Naive thymus-derived CD8-positive, alpha-beta T cell (primary cell): ENCODE measurements around the gene TMEM53. TPM values are rescaled to one million over a fixed set of nuclear protein-coding genes. Genes with fewer than 3 reads are reported as not detected.

ENCODE experiments used
- ATAC-seq, 2 donors: fragments of 150-1000 bp; cut with Tn5 transposase in 1 of 2; sonication (Bioruptor Pico), chemical (Tn5 transposase) in 1 of 2; 1 replicate in 1 of 2; 2 replicates in 1 of 2; pipeline ENCODE4 v1.10.0; 2021; ENCODE audit warnings: mild to moderate bottlenecking in 2 of 2, moderate library complexity in 2 of 2
- POLR2A ChIA-PET: fragments of 350-600 bp; sonication (Branson Sonifier 250); formaldehyde crosslinking; loops from one replicate; lab custom pipeline; 2021; ENCODE audit warnings: antibody characterized with exemption; lab: Charles Lee
- DNase-seq, 10 donors: peaks; one replicate each; pipeline versions ENCODE4 v3.0.0 to v3.0.0-alpha.2; 2020 to 2022
- H3K27ac Mint-ChIP-seq, 10 donors: one replicate each; pipeline ENCODE4 v1.8.0; 2020 to 2022; ENCODE audit warnings: mild to moderate bottlenecking in 10 of 10, mixed read lengths in 10 of 10, moderate library complexity in 4 of 10, inconsistent platforms in 1 of 10
- H3K27me3 Mint-ChIP-seq, 5 donors: one replicate each; pipeline ENCODE4 v1.8.0; 2021 to 2022; ENCODE audit warnings: mixed read lengths in 5 of 5
- H3K36me3 Mint-ChIP-seq, 3 donors: one replicate each; pipeline ENCODE4 v1.8.0; 2020 to 2022; ENCODE audit warnings: mixed read lengths in 3 of 3, mild to moderate bottlenecking in 2 of 3, inconsistent platforms in 1 of 3
- H3K4me1 Mint-ChIP-seq, 4 donors: one replicate each; pipeline ENCODE4 v1.8.0; 2021 to 2022; ENCODE audit warnings: mixed read lengths in 4 of 4
- H3K4me3 Mint-ChIP-seq, 10 donors: one replicate each; pipeline ENCODE4 v1.8.0; 2020 to 2022; ENCODE audit warnings: mild to moderate bottlenecking in 10 of 10, mixed read lengths in 10 of 10, moderate library complexity in 6 of 10, inconsistent platforms in 1 of 10
- H3K9me3 Mint-ChIP-seq, 9 donors: one replicate each; pipeline ENCODE4 v1.8.0; 2020 to 2022; ENCODE audit warnings: mixed read lengths in 9 of 9, mild to moderate bottlenecking in 3 of 9, inconsistent platforms in 1 of 9, moderate library complexity in 1 of 9
- polyA plus RNA-seq, 3 donors: library from polyadenylated mRNA; unstranded; fragments of 300-500 nt; fragmentation: Illumina TruSeq; gene quantifications; one replicate each; pipeline ENCODE4 v1.2.3, GENCODE V29; 2021
- total RNA-seq, 8 experiments: library from RNA in 2 of 8; stranded (reverse) in 2 of 8; gene quantifications; one replicate each; pipeline ENCODE4 v1.2.3 and lab custom pipeline; 2021 to 2026

Gene TMEM53
- total RNA-seq (1 to 10 TPM; 1.0 to 2.1 TPM), polyA plus RNA-seq (1 to 10 TPM; 4.6 to 5.9 (median 5.5) TPM), total RNA-seq (lab: John Stamatoyannopoulos, UW) (0.49 to 2.4 (median 1.5) reads per million in 6 experiments)

GRCh38 chr1:44674113-44675000 is at the start of gene TMEM53, which contains the start of gene ARMH1:
TMEM53 (minus strand) TSS chr1:44674481; CDS start chr1:44674391, 90 bp downstream.
ARMH1 (plus strand) TSS chr1:44674714; CDS start chr1:44689698, 14,984 bp downstream.
- DNase-seq (peak; percentile 91 to 98 (median 94)), ATAC-seq (peak; percentile 94)
- Mint-ChIP-seq H3K4me1 (peaks cover 4 to 33% (median 17%) of the 10 kb centered on the region in 4 donors), H3K27me3 (no peaks in the 10 kb centered on the region), H3K36me3 (peaks cover 0 to 2% (median 0%) of the 10 kb centered on the region in 3 donors), H3K27ac (peak within 1 kb of the TSS; percentile 69 to 96 (median 92)), H3K9me3 (no peaks in the 10 kb centered on the region), H3K4me3 (peak within 1 kb of the TSS; percentile 87 to 95 (median 91))
- POLR2A ChIA-PET, result interaction anchor here (0.5 to 3.5 kb wide), 12 partner anchors 10 to 1221 kb away, joined by 3 to 32 read pairs (median 4); partner anchors contain the start of genes RPS8 and TESK2

- peak overlapping the region; percentile 87 to 98 (median 93) for H3K27ac Mint-ChIP-seq
- no peaks in the 10 kb centered on the region for H3K9me3 Mint-ChIP-seq
- peak overlapping the region; percentile 76 to 93 (median 82) for H3K4me3 Mint-ChIP-seq
- H3K27me3 Mint-ChIP-seq, result no peaks in the 10 kb centered on the region
- peak; percentile 11 to 13 for ATAC-seq
- peaks cover 43 to 75% (median 65%) of the 10 kb centered on the region in 4 donors for H3K4me1 Mint-ChIP-seq
- POLR2A ChIA-PET, result interaction anchor here (0.6 to 11.7 kb wide), 8 partner anchors 10 to 580 kb away, joined by 3 to 109 read pairs (median 4); partner anchors contain the start of genes PLK3 and RPS8
- H3K36me3 Mint-ChIP-seq, result peaks cover 0 to 3% (median 0%) of the 10 kb centered on the region in 3 donors
- peak in 4 of 10 donors; percentile 19 to 42 (median 30) for DNase-seq
These were observed 49.4 kb upstream of the TMEM53 start for GRCh38 chr1:44723496-44724295.

- H3K4me1 Mint-ChIP-seq, result peaks cover 44 to 76% (median 70%) of the 10 kb centered on the region in 4 donors
These were observed 48.8 kb upstream of the TMEM53 start for GRCh38 chr1:44723064-44723463.

GRCh38 chr1:44721485-44722361 is 47.4 kb upstream of the TMEM53 start:
- Mint-ChIP-seq H3K27me3 (no peaks in the 10 kb centered on the region), H3K9me3 (no peaks in the 10 kb centered on the region), H3K36me3 (peaks cover 0 to 3% (median 0%) of the 10 kb centered on the region in 3 donors), H3K4me1 (peaks cover 50 to 80% (median 78%) of the 10 kb centered on the region in 4 donors), H3K4me3 (peak overlapping the region; percentile 42 to 85 (median 79)), H3K27ac (peak overlapping the region; percentile 93 to 99 (median 96))
- ATAC-seq (peak; percentile 84 to 90), DNase-seq (peak; percentile 17 to 85 (median 74))
- POLR2A ChIA-PET, result interaction anchor here (0.5 to 7.5 kb wide), 39 partner anchors 8 to 1674 kb away, joined by 3 to 143 read pairs (median 5); partner anchors contain the start of genes ARMH1, BEST4, BTBD19 and CCDC163

More at GRCh38 chr1:44723064-44723463, 48.8 kb upstream of the TMEM53 start:
- Mint-ChIP-seq H3K27me3 (no peaks in the 10 kb centered on the region), H3K4me3 (peak overlapping the region; percentile 76 to 93 (median 82)), H3K36me3 (peaks cover 0 to 3% (median 0%) of the 10 kb centered on the region in 3 donors), H3K9me3 (no peaks in the 10 kb centered on the region), H3K27ac (peak overlapping the region; percentile 87 to 98 (median 93))
- POLR2A ChIA-PET, result interaction anchor here (1.4 to 11.7 kb wide), 10 partner anchors 9 to 98 kb away, joined by 5 to 143 read pairs (median 15); partner anchors contain the start of genes BEST4, BTBD19, PLK3 and RNU5D-1
- DNase-seq (peak in 3 of 10 donors; percentile 7 to 35 (median 21)), ATAC-seq (peak; percentile 9 to 21)

- peak overlapping the region in 9 of 10 donors; percentile 19 to 99 (median 94) for H3K27ac Mint-ChIP-seq
- DNase-seq (peak in 1 of 10 donors; percentile 13), ATAC-seq (no peak)
- POLR2A ChIA-PET, result interaction anchor here (0.9 to 7.5 kb wide), 6 partner anchors 11 to 583 kb away, joined by 3 to 143 read pairs (median 25); partner anchors contain the start of genes RNU5D-1 and RPS8
- H3K27me3 Mint-ChIP-seq, result no peaks in the 10 kb centered on the region
- peaks cover 0 to 2% (median 0%) of the 10 kb centered on the region in 3 donors for H3K36me3 Mint-ChIP-seq
- no peaks in the 10 kb centered on the region for H3K9me3 Mint-ChIP-seq
- peaks cover 53 to 84% (median 82%) of the 10 kb centered on the region in 4 donors for H3K4me1 Mint-ChIP-seq
- peak overlapping the region in 7 of 10 donors; percentile 24 to 85 (median 51) for H3K4me3 Mint-ChIP-seq
These were observed 46.0 kb upstream of the TMEM53 start for GRCh38 chr1:44720281-44720680.

- ATAC-seq, result no peak
- Mint-ChIP-seq H3K9me3 (no peaks in the 10 kb centered on the region), H3K4me3 (peak overlapping the region in 7 of 10 donors; percentile 7 to 83 (median 48)), H3K36me3 (no peaks in the 10 kb centered on the region), H3K27me3 (no peaks in the 10 kb centered on the region), H3K4me1 (peaks cover 52 to 84% (median 83%) of the 10 kb centered on the region in 4 donors), H3K27ac (peak overlapping the region; percentile 19 to 99 (median 74))
- peak in 1 of 10 donors; percentile 6 for DNase-seq
- POLR2A ChIA-PET, result interaction anchor here (0.7 to 7.5 kb wide), 3 partner anchors 12 to 98 kb away, joined by 6 to 143 read pairs (median 8); partner anchors contain the start of gene RNU5D-1
These were observed 45.0 kb upstream of the TMEM53 start for GRCh38 chr1:44719318-44719717.

GRCh38 chr1:44718091-44718490 is 43.8 kb upstream of the TMEM53 start:
- POLR2A ChIA-PET, result interaction anchor here (0.6 to 7.5 kb wide), 6 partner anchors 8 to 96 kb away, joined by 3 to 143 read pairs (median 4); partner anchors contain the start of genes PLK3, RNU5D-1 and RPS8
- peak overlapping the region; percentile 24 to 90 (median 56) for H3K27ac Mint-ChIP-seq
- H3K27me3 Mint-ChIP-seq, result no peaks in the 10 kb centered on the region
- no peaks in the 10 kb centered on the region for H3K36me3 Mint-ChIP-seq
- H3K4me3 Mint-ChIP-seq, result peak overlapping the region in 4 of 10 donors; percentile 36 to 48 (median 40)
- DNase-seq (peak in 1 of 10 donors; percentile 7), ATAC-seq (no peak)
- H3K9me3 Mint-ChIP-seq, result no peaks in the 10 kb centered on the region
- H3K4me1 Mint-ChIP-seq, result peaks cover 43 to 81% (median 73%) of the 10 kb centered on the region in 4 donors

- no peak for ATAC-seq
These were observed 43.4 kb upstream of the TMEM53 start for GRCh38 chr1:44717653-44718052.

GRCh38 chr1:44717156-44717555 is 42.9 kb upstream of the TMEM53 start:
- Mint-ChIP-seq H3K9me3 (no peaks in the 10 kb centered on the region), H3K4me1 (peaks cover 41 to 78% (median 69%) of the 10 kb centered on the region in 4 donors), H3K4me3 (peak overlapping the region in 1 of 10 donors; percentile 38), H3K36me3 (no peaks in the 10 kb centered on the region), H3K27ac (peak overlapping the region in 7 of 10 donors; percentile 1 to 90 (median 65)), H3K27me3 (no peaks in the 10 kb centered on the region)
- DNase-seq (no peak), ATAC-seq (no peak)
- POLR2A ChIA-PET, result interaction anchor here (0.7 to 7.5 kb wide), 5 partner anchors 15 to 126 kb away, joined by 3 to 143 read pairs (median 3); partner anchors contain the start of genes PLK3, PTCH2, RNU5D-1 and RPS8

More at GRCh38 chr1:44717653-44718052, 43.4 kb upstream of the TMEM53 start:
- POLR2A ChIA-PET, result interaction anchor here (0.6 to 7.5 kb wide), 6 partner anchors 9 to 96 kb away, joined by 3 to 143 read pairs (median 4); partner anchors contain the start of genes PLK3, RNU5D-1 and RPS8
- H3K36me3 Mint-ChIP-seq, result no peaks in the 10 kb centered on the region
- no peak for DNase-seq
- peak overlapping the region in 8 of 10 donors; percentile 1 to 90 (median 62) for H3K27ac Mint-ChIP-seq
- H3K4me3 Mint-ChIP-seq, result peak overlapping the region in 4 of 10 donors; percentile 36 to 48 (median 40)
- peaks cover 41 to 78% (median 69%) of the 10 kb centered on the region in 4 donors for H3K4me1 Mint-ChIP-seq
- H3K27me3 Mint-ChIP-seq, result no peaks in the 10 kb centered on the region
- H3K9me3 Mint-ChIP-seq, result no peaks in the 10 kb centered on the region

- H3K4me3 Mint-ChIP-seq, result peak overlapping the region in 9 of 10 donors; percentile 46 to 72 (median 61)
- ATAC-seq, result peak; percentile 83 to 86
- POLR2A ChIA-PET, result interaction anchor here (0.7 to 1.5 kb wide), 4 partner anchors 12 to 756 kb away, joined by 3 to 4 read pairs (median 4); partner anchors contain the start of gene UROD
- peak overlapping the region; percentile 54 to 87 (median 74) for H3K27ac Mint-ChIP-seq
- no peaks in the 10 kb centered on the region for H3K27me3 Mint-ChIP-seq
- no peaks in the 10 kb centered on the region for H3K9me3 Mint-ChIP-seq
- peaks cover 30 to 61% (median 49%) of the 10 kb centered on the region in 4 donors for H3K4me1 Mint-ChIP-seq
- H3K36me3 Mint-ChIP-seq, result no peaks in the 10 kb centered on the region
- peak; percentile 35 to 81 (median 68) for DNase-seq
These were observed 40.8 kb upstream of the TMEM53 start for GRCh38 chr1:44714944-44715571.
